ENCODE measurements around the gene PKDCC.

Gene PKDCC

DNA sequence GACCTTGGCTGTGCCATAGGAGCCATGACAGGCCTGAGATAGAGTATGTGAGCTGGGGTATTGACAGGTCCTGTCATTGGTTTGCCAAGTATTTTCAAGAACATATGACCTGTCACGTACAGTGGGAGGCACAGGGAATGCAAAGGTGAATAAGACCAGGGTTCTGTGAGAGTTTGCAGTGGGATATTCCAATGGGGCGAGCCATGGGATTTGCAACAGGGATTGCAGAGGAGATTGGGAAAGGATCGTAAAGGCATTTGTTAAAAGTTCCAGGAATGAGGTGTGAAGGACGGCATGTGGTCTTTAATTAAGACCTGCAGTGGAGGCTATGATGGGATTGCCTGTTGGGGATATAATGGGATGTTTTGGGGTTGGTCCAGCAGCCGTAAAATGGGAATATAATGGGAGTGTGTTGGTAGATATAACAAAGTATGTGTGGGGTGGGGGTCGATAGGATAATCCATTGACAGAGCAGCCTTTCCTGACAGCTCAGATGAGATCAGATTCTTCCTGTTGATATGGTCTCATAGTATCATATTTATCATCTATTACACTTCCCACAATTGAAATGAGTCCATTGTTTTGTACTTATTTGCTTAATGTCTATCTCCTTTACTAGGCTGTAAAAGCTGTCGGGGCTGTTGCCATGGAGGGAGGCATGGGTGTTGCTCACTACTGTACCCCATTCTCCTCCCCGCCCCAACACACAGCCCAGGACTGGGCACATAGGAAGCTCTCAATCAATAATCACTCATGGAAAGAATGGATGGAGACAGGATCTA lies 38.1 kb downstream of the PKDCC start:
- no peak for DNase-seq (ENCODE audit: low read depth)
- no peak overlapping the region for H3K4me3 ChIP-seq (ENCODE audit: low read length)
- TF ChIP-seq, protein P1, sequence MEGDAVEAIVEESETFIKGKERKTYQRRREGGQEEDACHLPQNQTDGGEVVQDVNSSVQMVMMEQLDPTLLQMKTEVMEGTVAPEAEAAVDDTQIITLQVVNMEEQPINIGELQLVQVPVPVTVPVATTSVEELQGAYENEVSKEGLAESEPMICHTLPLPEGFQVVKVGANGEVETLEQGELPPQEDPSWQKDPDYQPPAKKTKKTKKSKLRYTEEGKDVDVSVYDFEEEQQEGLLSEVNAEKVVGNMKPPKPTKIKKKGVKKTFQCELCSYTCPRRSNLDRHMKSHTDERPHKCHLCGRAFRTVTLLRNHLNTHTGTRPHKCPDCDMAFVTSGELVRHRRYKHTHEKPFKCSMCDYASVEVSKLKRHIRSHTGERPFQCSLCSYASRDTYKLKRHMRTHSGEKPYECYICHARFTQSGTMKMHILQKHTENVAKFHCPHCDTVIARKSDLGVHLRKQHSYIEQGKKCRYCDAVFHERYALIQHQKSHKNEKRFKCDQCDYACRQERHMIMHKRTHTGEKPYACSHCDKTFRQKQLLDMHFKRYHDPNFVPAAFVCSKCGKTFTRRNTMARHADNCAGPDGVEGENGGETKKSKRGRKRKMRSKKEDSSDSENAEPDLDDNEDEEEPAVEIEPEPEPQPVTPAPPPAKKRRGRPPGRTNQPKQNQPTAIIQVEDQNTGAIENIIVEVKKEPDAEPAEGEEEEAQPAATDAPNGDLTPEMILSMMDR (IDR thresholded peaks at IDR 0.05; ENCODE audit: insufficient read depth, low read depth, low read length, missing control alignments) = no peak

DNA sequence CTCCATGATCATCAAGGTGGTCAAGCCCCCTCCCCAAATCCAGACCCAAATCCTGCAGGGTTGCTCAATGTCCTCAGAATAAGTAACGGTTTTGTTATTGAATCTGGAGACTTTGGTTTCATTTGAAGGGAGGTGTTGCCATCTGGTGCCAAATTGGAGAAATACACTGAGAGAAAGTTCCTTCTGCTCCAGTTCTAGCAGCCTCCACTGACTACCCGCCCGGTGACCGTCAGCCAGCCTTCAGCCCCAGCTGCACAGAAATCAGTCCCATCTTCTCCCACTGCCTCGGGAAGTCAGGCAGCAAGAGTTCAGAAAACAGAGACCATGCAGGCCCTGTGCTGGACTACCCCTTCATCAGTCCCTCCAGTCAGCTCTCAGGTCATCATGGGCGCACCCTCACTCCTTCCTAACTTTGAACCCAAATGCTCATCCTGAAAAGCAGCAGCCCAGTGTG lies 38.7 kb downstream of the PKDCC start:
- peak; percentile 65 for DNase-seq (ENCODE audit: low read depth)

DNA sequence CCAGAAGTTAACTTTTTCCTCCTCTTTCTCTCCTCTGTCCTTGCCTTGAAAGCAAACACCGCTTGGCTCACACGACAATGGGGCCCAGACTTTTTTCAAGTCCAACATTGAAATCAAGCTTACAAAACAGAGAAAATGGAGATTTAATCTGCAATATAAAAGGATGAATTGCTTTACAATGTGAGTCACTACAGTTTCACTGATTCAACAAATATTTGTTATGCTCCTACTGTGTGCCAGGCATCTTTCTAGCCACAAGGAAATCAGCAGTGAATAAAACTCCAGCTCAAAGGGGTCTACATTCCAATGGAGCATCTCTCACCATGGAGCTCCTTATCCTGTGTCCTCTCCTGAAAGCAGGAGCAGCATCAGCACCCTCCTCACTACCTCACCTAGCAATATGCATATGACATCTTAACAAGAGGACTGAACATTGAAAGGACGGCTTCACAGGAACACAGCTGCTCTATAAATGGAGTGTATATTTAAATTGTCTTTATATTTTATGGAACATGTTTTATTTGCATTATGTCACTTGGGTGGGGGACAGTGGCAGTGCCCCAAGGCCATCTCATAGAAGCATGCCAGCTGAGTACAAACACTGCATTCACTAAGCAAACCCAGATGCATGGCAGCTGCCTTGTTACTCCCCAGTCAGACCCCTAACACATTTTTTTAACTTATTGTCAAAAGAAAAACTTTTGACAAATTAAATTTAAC lies 39.5 kb downstream of the PKDCC start:
- DNase-seq (ENCODE audit: low read depth) = no peak
- TF ChIP-seq, protein P1 (IDR thresholded peaks at IDR 0.05; ENCODE audit: insufficient read depth, low read depth, low read length, missing control alignments) = no peak
- H3K4me3 ChIP-seq (ENCODE audit: low read length) = no peak overlapping the region

More for the DNA sequence above, 38.7 kb downstream of the PKDCC start:
- H3K4me3 ChIP-seq (ENCODE audit: low read length) = no peak overlapping the region
- TF ChIP-seq, protein P1 (IDR thresholded peaks at IDR 0.05; ENCODE audit: insufficient read depth, low read depth, low read length, missing control alignments) = peak; percentile 70

DNA sequence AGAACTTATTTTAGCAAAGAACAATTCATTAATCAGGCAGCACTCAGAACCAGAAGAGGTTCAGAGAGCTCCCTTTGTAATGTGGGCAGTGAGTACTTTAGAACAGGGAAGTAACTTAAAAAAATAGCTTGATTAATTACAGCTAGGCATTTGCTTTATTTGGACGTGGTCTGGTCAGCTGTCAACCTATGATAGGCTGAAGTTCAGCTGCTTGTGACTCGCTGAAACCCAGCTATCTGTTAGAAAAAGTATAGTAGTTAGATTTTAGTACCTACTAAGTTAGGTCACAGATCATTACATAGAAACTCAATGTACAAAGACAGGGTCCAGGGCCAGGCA lies 40.0 kb downstream of the PKDCC start:
- DNase-seq (ENCODE audit: low read depth) = no peak
- no peak overlapping the region for H3K4me3 ChIP-seq (ENCODE audit: low read length)
- TF ChIP-seq, protein P1 (IDR thresholded peaks at IDR 0.05; ENCODE audit: insufficient read depth, low read depth, low read length, missing control alignments) = no peak

DNA sequence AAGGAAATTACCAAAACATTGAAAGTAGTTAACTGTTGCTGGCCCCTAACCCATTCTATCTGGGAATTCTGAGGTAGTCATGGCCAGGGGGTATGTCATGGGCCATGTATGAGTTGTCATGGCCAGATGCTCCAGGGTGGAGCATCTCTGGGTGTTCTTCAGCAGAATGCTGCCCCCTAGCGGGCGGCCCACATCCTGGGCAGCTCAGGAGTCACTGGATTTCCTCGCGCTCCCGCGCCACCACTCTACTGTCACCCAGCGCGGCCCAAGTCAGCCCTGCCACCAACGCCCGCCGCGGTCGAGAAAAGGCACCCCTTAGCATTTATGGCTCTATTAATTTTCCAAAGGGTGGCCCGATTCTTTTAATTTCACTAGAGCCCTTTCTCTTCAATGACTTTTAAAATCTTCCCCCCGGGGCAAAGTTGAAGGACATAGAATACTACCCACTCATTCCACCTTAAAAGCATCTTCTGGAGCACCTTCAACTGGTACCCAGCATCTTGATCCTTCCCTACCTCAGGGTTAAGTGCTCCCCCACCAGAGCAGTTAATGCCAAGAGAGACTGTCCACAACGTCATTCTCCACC lies 41.6 kb downstream of the PKDCC start:
- TF ChIP-seq, protein P1 (IDR thresholded peaks at IDR 0.05; ENCODE audit: insufficient read depth, low read depth, low read length, missing control alignments) = peak; percentile 72
- DNase-seq (ENCODE audit: low read depth) = peak; percentile 79
- H3K4me3 ChIP-seq (ENCODE audit: low read length) = no peak overlapping the region

DNA sequence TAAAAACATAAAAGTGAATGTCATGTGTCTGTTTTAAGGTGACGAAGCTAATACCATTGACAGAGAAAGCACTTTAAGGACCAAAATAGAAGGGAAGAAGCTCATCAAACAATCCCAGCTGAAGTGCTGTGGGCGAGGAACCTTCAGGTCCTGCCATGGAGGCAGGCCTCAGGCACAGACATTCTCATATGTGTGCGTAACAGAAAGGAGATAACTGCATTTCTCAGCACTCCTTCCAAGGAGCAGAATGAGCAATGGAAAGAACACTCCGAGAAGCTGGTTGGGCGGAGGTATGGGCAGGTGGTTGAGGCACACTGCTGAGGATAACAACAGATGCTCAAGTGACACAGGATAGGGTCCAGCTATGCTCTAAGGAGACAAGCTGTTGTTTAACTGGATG lies 42.4 kb downstream of the PKDCC start:
- no peak for DNase-seq (ENCODE audit: low read depth)
- no peak overlapping the region for H3K4me3 ChIP-seq (ENCODE audit: low read length)
- TF ChIP-seq, protein P1 (IDR thresholded peaks at IDR 0.05; ENCODE audit: insufficient read depth, low read depth, low read length, missing control alignments) = no peak
